ENCODE data around the gene GABRB2. TPM values are rescaled to one million over a fixed set of nuclear protein-coding genes. Genes with fewer than 3 reads are reported as not detected.

Gene GABRB2
- total and polyA plus RNA-seq, 2 experiments from 2014 or later, result 0.11 to 0.94 TPM

GRCh38 chr5:161246749-161247148 is 299.8 kb downstream of the GABRB2 start:
- 0 out of 2 replicates have a peak overlapping the region, but pooled peaks have one; percentile 66 for H2AFZ ChIP-seq
- no peaks in the 10 kb centered on the region for H4K20me1 ChIP-seq (replicated peaks; ENCODE audit: insufficient read depth)
- ATAC-seq (no peak; the same call in 2 of the 3 replicates), DNase-seq (ENCODE audit: low spot score) (no peak)
- 0 out of 2 replicates have a peak overlapping the region, but pooled peaks have one; percentile 36 for H3K4me2 ChIP-seq
- H3K4me3 ChIP-seq, result no peak overlapping the region
- Mint-ChIP-seq H3K27me3 (ENCODE audit: insufficient read depth, low read depth, poor library complexity) (no peaks in the 10 kb centered on the region), H3K4me3 (no peak overlapping the region), H3K27ac (no peak overlapping the region), H3K4me1 (no peaks in the 10 kb centered on the region), H3K9me3 (peaks cover 36% of the 10 kb centered on the region), H3K36me3 (ENCODE audit: low read depth) (peaks cover 5% of the 10 kb centered on the region)
- H3K36me3 ChIP-seq (ENCODE audit: insufficient read depth), result no peaks in the 10 kb centered on the region
- H3K9me2 ChIP-seq (ENCODE audit: insufficient read depth), result no peaks in the 10 kb centered on the region
- H3K27me3 ChIP-seq (ENCODE audit: insufficient read depth), result no peaks in the 10 kb centered on the region
- peaks cover 17% of the 10 kb centered on the region for H3K4me1 ChIP-seq (ENCODE audit: insufficient read depth)
- no peaks in the 10 kb centered on the region for H3K79me2 ChIP-seq (replicated peaks; ENCODE audit: insufficient read depth)
- H3K27ac ChIP-seq (ENCODE audit: low read depth), result no peak overlapping the region
- TF ChIP-seq STAT1 (IDR thresholded peaks at IDR 0.05; ENCODE audit: unreplicated experiment) (no peak), CTCF (conservative IDR thresholded peaks at IDR 0.05; ENCODE audit: low read depth in 2 of 2) (no peak), EZH2phosphoT487 (IDR thresholded peaks at IDR 0.05; ENCODE audit: unreplicated experiment) (no peak), NANOG (IDR thresholded peaks at IDR 0.05; ENCODE audit: borderline replicate concordance) (no peak), JUNB (IDR thresholded peaks at IDR 0.05; ENCODE audit: unreplicated experiment) (no peak), EZH2 (IDR thresholded peaks at IDR 0.05; ENCODE audit: low read depth, unreplicated experiment) (no peak), ZNF114 (CRISPR knock-in tag; IDR thresholded peaks at IDR 0.05) (no peak), CREB1 (CRISPR knock-in tag; IDR thresholded peaks at IDR 0.05; ENCODE audit: low read depth) (no peak), POLR2AphosphoS5 (IDR thresholded peaks at IDR 0.05; ENCODE audit: low read depth) (no peak)
- TF ChIP-seq, protein P1, sequence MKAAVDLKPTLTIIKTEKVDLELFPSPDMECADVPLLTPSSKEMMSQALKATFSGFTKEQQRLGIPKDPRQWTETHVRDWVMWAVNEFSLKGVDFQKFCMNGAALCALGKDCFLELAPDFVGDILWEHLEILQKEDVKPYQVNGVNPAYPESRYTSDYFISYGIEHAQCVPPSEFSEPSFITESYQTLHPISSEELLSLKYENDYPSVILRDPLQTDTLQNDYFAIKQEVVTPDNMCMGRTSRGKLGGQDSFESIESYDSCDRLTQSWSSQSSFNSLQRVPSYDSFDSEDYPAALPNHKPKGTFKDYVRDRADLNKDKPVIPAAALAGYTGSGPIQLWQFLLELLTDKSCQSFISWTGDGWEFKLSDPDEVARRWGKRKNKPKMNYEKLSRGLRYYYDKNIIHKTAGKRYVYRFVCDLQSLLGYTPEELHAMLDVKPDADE (IDR thresholded peaks at IDR 0.05), result no peak
- TF ChIP-seq, protein P2, sequence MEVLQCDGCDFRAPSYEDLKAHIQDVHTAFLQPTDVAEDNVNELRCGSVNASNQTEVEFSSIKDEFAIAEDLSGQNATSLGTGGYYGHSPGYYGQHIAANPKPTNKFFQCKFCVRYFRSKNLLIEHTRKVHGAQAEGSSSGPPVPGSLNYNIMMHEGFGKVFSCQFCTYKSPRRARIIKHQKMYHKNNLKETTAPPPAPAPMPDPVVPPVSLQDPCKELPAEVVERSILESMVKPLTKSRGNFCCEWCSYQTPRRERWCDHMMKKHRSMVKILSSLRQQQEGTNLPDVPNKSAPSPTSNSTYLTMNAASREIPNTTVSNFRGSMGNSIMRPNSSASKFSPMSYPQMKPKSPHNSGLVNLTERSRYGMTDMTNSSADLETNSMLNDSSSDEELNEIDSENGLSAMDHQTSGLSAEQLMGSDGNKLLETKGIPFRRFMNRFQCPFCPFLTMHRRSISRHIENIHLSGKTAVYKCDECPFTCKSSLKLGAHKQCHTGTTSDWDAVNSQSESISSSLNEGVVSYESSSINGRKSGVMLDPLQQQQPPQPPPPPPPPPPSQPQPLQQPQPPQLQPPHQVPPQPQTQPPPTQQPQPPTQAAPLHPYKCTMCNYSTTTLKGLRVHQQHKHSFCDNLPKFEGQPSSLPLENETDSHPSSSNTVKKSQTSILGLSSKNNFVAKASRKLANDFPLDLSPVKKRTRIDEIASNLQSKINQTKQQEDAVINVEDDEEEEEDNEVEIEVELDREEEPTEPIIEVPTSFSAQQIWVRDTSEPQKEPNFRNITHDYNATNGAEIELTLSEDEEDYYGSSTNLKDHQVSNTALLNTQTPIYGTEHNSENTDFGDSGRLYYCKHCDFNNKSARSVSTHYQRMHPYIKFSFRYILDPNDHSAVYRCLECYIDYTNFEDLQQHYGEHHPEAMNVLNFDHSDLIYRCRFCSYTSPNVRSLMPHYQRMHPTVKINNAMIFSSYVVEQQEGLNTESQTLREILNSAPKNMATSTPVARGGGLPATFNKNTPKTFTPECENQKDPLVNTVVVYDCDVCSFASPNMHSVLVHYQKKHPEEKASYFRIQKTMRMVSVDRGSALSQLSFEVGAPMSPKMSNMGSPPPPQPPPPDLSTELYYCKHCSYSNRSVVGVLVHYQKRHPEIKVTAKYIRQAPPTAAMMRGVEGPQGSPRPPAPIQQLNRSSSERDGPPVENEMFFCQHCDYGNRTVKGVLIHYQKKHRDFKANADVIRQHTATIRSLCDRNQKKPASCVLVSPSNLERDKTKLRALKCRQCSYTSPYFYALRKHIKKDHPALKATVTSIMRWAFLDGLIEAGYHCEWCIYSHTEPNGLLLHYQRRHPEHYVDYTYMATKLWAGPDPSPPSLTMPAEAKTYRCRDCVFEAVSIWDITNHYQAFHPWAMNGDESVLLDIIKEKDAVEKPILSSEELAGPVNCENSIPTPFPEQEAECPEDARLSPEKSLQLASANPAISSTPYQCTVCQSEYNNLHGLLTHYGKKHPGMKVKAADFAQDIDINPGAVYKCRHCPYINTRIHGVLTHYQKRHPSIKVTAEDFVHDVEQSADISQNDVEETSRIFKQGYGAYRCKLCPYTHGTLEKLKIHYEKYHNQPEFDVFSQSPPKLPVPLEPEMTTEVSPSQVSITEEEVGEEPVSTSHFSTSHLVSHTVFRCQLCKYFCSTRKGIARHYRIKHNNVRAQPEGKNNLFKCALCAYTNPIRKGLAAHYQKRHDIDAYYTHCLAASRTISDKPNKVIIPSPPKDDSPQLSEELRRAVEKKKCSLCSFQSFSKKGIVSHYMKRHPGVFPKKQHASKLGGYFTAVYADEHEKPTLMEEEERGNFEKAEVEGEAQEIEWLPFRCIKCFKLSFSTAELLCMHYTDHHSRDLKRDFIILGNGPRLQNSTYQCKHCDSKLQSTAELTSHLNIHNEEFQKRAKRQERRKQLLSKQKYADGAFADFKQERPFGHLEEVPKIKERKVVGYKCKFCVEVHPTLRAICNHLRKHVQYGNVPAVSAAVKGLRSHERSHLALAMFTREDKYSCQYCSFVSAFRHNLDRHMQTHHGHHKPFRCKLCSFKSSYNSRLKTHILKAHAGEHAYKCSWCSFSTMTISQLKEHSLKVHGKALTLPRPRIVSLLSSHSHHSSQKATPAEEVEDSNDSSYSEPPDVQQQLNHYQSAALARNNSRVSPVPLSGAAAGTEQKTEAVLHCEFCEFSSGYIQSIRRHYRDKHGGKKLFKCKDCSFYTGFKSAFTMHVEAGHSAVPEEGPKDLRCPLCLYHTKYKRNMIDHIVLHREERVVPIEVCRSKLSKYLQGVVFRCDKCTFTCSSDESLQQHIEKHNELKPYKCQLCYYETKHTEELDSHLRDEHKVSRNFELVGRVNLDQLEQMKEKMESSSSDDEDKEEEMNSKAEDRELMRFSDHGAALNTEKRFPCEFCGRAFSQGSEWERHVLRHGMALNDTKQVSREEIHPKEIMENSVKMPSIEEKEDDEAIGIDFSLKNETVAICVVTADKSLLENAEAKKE (CRISPR knock-in tag; IDR thresholded peaks at IDR 0.05), result no peak
- H3F3A ChIP-seq (replicated peaks; ENCODE audit: low read depth), result no peaks in the 10 kb centered on the region

Data from GM23338 (cell line).